Raji (cell line): Measurements from ENCODE around the gene CXCR6.

ENCODE experiments used
- POLR2A ChIP-seq: IDR thresholded peaks from 2 replicates; pipeline ENCODE4 v1.6.1; 2011; ENCODE audit warnings: low read depth, low read length, control low read depth; ENCODE audit not compliant: insufficient read depth

CXCR6 gene

GRCh38 chr3:45984331-45985312 is 41.4 kb downstream of the CXCR6 start:
- TF ChIP-seq POLR2A = no peak

GRCh38 chr3:45985532-45986302 is 42.5 kb downstream of the CXCR6 start:
- TF ChIP-seq POLR2A = no peak

- no peak for TF ChIP-seq POLR2A
Measured at GRCh38 chr3:45986303-45986982, 43.2 kb downstream of the CXCR6 start.

DNA sequence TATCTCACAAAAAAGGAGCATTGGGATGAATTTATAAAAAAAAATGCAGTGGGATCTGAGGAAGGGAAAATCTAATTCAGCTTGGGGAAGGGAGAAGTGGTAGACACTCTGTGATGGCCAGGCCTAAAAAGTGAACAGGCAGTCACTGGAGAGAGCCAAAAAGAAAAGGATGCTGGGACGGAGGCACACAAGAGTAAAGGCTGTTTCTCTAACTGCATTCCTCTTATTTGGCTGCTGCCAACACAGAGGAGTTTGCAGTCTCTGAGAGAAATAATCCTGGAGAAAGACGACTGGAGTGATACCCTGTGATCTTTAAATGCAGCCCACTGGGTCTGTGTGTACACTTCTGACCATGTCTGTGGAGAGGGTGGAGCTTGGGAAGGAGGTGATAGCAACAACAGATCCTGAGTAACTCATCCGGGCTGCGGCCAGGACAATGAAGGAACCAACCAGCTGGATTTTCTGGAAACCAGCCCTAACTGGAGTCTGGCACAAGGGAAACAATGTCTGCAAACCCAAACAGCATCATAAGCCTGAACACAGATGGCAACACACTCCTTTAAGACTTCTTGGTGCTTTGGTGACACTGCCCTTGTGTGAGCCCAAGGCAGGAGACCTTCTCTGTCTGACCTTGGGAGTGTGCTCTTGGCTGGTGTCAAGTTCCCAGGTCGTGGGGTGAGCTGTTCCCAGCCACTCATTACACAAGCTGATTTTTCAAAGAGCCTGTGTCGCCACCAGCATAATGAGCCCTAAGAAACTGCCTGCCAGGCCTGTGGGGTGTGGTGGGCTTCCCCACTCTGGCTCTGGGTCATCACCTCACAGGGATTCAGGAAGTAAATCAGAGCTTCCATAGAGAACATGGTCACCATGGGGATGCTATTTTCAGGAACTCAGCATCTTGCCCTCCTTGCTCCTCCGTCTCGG is 44.4 kb downstream of the CXCR6 start:
- no peak for TF ChIP-seq POLR2A

DNA sequence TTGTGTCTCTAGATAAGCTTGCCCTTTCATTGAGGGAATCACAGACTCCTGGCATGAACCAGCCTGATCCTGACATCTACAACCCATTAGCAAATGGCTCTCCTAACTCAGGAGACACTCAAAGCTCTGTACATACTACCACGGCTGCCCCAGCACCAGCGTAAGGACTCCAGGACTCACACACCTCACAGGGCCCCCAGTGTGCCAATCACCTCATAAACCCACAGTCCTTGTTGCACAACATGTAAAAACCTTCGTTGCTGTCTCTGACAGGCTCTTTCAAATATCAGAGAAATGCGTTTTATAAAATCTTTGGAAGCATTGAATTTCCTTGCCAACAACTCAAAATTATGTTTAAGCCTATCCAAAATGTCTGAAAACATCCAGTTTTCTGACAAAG is 45.1 kb downstream of the CXCR6 start:
- no peak for TF ChIP-seq POLR2A

GRCh38 chr3:45988804-45989203 is 45.5 kb downstream of the CXCR6 start:
- TF ChIP-seq POLR2A = no peak

- TF ChIP-seq POLR2A = no peak
Measured at GRCh38 chr3:45990181-45990580, 46.9 kb downstream of the CXCR6 start.

DNA sequence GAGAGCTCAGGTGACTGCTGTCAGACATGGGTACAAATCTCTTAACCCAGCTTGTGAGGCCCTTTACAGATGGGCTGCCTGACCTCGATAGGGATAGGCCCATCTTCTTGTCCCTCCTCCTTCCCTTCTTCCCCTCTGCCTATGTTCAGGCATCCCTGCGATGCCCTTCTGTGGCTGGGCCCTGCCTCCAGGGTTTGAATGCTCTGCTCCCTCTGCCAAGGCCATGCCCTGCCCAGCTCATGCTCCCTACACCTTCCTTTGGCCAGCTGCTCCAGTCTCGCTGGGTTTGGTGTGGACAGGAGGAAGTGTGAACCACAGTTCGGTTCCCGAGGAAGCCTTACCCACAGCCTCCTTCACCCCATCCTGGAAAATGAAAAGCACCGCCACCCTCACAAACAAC is 48.1 kb downstream of the CXCR6 start:
- no peak for TF ChIP-seq POLR2A

GRCh38 chr3:45992133-45992729 is 49.0 kb downstream of the CXCR6 start:
- TF ChIP-seq POLR2A = no peak

DNA sequence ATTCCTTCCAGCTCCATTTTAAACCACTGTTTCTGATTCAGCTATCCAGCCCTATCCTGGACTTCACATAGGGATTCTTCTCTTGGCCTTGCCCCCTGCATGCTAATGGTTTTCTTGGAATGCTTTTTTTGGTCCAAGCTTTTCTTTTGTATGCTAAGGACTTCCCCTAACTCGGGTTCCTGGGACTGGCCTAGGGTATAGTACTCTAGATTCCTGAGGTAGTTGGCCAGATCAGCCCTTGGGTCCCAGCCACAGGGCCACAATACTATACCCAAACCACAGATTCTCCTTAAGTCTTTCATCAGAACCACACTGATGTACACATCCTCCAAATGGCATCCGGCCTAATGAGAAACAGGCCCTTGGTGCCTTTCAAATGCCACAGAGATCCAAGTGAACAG is 49.6 kb downstream of the CXCR6 start:
- TF ChIP-seq POLR2A = no peak

DNA sequence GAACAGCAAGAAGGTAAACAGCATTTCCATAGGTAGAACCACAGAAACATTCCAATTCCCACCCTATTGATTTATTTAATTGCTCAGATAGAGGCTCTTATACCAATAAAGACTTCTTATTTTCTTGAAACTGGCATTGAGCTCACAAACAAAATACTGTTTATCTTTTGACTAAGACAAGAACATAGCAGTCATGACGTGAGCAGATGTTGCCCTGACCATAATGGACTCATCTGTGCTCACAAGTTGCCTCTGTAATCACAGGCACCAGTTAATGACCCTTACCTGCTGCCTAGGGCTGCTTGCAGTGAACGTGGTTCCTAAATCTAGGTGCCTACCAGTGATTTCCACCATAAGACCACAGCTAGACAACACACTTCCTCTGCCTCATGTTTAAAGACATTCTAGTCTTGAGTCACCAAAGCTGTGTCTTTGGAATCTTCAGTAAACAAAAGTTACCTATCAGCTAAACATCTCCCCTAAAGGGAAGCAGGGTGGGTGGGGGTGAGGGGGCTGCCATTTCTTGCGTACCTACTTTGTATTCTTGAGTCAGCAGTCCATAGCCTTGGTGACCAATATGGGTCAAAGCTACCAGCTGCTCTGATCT is 50.3 kb downstream of the CXCR6 start:
- TF ChIP-seq POLR2A = no peak

- no peak for TF ChIP-seq POLR2A
Measured at GRCh38 chr3:45994419-45995235, 51.4 kb downstream of the CXCR6 start.

GRCh38 chr3:45995236-45996192 is 52.2 kb downstream of the CXCR6 start, which contains the start of gene FYCO1:
FYCO1 (minus strand) TSS chr3:45995824; CDS start chr3:45984910, 10,914 bp downstream.
- peak; percentile 76 for TF ChIP-seq POLR2A
